ENCODE results near the gene KRTAP2-4.
"Not testable (repeated sequence)": the region's sequence is repeated elsewhere in the genome, so short reads cannot be mapped to it uniquely, and the experiment has no call there.

Gene KRTAP2-4

DNA sequence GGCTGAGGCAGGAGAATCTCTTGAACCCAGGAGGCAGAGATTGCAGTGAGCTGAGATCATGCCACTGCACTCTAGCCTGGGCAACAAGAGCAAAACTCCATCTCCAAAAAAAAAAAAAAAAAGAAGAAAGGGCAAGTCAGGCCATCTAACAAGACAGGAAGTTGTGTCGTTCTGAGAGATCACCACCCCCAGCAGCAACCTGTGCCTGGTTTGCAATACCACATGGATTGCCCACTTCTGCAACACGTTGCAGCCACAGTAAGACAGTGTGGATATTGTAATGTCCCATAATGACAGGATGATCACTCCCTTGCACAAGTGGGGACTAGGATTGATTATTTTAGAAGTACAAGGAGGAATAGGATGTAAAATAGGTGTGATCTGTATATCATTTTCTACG, 3.4 kb upstream of the KRTAP2-4 start:
- DNase-seq, result no peak

- no peak for DNase-seq
These were observed 1.6 kb upstream of the KRTAP2-4 start for GRCh38 chr17:41067281-41067680.

- DNase-seq, result not testable (repeated sequence)
These were observed 526 bp downstream of the KRTAP2-4 start for GRCh38 chr17:41065016-41065689.

- DNase-seq, result no peak
These were observed 1.4 kb downstream of the KRTAP2-4 start for GRCh38 chr17:41064301-41064700.

- DNase-seq, result no peak
These were observed 2.2 kb downstream of the KRTAP2-4 start for GRCh38 chr17:41063449-41063848.

GRCh38 chr17:41061964-41062363, 3.7 kb downstream of the KRTAP2-4 start:
- no peak for DNase-seq

DNA sequence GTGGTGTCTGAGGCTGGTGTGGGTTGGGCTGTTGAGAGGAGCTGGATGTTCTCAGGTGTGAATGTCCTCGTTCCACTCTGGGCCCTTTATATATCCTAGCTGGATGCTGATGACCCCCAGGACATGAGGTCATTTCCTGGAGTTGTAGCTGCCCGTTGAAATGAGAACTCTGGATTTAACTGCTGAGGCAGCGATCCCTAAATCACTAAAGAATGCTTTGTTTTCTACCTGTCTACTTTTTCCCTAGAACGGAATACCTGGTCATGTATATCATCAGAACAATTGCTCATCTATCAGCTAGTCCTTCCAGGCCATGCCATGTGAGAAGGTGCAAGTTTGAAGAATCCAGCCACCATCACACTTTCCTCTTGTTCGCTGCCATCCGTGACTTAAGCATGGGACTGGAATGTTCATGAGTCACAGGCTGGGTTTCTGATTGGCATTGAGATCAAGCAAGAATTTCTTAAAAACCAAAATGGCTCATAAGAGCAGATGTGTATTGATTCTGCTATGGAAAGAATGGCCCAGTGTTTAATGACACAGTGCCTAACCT, 5.6 kb downstream of the KRTAP2-4 start, which contains the start of gene KRTAP2-3:
Gene KRTAP2-3 (minus strand): TSS at position 63 of the 553 bp plus-strand sequence. CDS start 64 bp downstream, outside the sequence.
- no peak for DNase-seq

DNA sequence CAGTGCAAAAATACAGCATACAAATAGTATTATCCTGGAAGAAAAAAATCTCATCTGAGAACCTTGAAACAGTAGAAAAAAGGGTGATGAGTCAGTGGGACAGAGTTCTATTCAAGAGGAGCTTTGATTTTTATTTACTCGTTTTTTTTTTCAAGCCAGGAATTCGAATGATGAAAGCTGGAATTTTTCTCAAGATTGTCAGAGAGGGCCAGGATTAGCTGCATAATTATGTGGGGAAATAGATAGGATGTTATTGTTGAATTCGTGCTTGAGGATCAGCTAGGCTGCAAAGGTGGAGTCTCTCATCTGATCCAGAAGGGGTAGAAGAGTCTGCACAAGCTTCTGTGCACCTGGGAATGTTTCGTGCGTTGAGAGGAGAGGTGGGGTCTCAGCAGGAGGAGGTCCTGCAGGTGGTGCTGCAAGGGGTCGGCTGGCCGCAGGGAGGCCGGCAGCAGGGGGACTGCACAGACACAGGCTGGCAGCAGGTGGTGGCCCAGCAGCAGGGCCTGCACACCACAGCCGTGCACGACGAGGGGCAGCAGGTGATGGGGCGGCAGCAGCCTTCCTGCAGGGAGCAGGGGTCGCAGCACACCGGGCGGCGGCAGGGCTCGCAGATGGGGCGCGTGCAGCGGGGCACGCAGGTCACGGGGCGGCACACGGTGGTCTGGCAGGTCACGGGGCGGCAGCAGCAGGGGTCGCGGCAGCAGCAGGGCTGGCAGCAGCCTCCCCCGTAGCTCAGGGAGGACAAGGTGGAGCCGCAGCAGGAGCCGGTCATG, 6.2 kb downstream of the KRTAP2-4 start:
- not testable (repeated sequence) for DNase-seq

- DNase-seq, result no peak
These were observed 6.9 kb downstream of the KRTAP2-4 start for GRCh38 chr17:41058741-41059140.

DNA sequence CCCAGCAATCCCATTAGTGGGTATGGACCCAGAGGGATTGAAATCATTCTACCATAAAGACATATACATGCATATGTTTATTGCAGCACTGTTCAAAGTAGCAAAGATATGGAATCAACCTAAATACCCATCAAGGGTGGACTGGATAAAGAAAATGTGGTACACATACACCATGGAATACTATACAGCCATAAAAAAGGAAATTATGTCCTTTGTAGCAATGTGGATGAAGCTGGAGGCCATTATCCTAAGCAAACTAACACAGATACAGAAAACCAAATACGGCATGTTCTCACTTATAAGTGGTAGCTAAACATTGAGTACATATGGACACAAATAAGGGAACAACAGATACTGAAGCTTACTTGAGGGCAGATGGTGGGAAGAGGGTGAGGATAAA, 8.1 kb downstream of the KRTAP2-4 start:
- DNase-seq, result no peak

GRCh38 chr17:41055130-41055529, 10.5 kb downstream of the KRTAP2-4 start, which contains the start of gene KRTAP2-2:
Gene KRTAP2-2, minus strand, starts transcription at chr17:41055230. Its CDS starts 19 bp downstream, at chr17:41055211.
- not testable (repeated sequence) for DNase-seq

- DNase-seq, result not testable (repeated sequence)
These were observed 11.1 kb downstream of the KRTAP2-4 start for GRCh38 chr17:41054556-41054955.

GRCh38 chr17:41054025-41054424, 11.7 kb downstream of the KRTAP2-4 start:
- no peak for DNase-seq

DNA sequence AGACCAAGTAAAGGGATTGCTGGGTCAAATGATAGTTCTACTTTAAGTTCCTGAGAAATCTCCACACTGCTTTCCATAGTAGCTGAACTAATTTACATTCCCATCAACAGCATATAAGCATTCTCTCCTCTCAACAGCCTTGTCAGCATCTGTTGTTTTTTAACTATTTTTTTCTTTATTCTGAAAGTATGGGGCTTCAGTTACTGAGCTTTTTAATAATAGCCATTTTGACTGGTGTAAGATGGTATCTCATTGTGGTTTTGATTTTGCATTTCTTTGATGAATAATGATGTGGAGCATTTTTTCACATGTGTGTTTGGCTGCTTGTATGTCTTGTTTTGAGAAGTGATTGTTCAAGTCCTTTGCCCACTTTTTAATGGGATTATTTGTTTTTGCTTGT, 13.1 kb downstream of the KRTAP2-4 start:
- no peak for DNase-seq

DNA sequence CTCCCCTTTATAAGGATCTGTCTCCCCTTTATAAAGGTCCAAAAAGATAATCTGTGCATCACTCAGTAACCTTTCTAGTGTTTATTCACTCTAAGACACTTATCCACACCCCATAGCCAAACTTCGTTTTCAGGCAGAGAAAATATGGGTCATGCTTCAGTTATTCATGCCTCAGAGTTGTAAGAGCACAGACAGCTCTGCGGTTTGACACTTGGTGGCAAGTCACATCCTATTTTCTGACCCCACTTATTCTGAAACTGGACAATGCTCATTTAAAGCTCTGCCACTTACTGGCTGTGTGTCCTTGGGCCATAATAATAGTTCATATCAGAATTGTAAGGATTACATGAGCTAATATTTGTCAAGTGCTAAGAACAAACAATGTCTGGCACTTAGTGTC, 16.6 kb downstream of the KRTAP2-4 start:
- DNase-seq, result no peak

- no peak for DNase-seq
These were observed 17.2 kb downstream of the KRTAP2-4 start for GRCh38 chr17:41048441-41048840.

- DNase-seq, result not testable (repeated sequence)
These were observed 18.8 kb downstream of the KRTAP2-4 start, which contains the start of gene KRTAP2-1 for GRCh38 chr17:41046735-41047465. Gene KRTAP2-1, minus strand, starts transcription at chr17:41047316. Its CDS starts 49 bp downstream, at chr17:41047267.

DNA sequence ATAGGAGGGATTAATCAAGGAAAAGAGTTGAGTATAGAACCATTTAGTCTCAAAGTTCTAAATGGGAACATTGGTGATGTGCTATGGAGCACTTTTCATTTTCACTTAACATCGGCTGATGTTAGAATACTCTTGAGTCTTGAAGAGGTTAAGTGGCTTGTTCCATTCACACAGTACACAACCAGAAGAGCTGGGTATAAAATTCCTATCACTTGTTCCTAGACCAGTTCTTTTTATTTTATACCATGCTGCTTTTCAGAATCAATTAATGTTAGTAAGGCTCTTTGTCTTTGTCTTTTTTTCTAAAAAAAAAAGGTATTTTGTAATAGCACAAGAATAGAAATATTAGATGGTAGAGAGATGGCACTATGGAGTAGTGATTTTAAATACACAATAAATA, 22.7 kb downstream of the KRTAP2-4 start:
- DNase-seq, result no peak

GRCh38 chr17:41040783-41041571, 24.7 kb downstream of the KRTAP2-4 start, which contains the start of gene KRTAP1-1:
Gene KRTAP1-1, minus strand, starts transcription at chr17:41041450. Its CDS starts 53 bp downstream, at chr17:41041397.
- DNase-seq, result not testable (repeated sequence)

DNA sequence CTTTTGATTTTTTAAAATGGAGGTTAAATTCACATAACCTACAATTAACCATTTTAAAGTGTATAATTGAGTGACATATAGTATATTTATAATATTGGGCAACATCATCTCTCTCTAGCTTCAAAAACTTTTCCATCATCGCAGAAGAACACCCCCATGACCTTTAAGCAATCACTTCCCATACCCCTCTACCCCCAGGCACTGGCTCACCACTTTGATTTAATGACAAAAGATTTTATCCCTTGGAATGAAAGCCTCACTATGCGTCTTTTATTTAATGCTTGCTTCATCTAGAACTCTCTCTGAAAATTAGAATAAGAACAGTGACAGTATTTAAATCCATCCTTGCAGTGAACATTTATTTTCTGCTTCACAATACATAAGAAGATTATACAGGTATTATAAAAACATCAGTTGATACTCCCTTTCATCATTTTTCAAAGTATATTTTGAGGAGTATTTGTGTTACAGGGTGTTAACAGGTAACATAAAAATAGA, 27.8 kb downstream of the KRTAP2-4 start:
- DNase-seq, result no peak

- DNase-seq, result not testable (repeated sequence)
These were observed 31.2 kb downstream of the KRTAP2-4 start, which contains the start of gene KRTAP1-3 for GRCh38 chr17:41034346-41034935. Gene KRTAP1-3, minus strand, starts transcription at chr17:41034874. Its CDS starts 53 bp downstream, at chr17:41034821.
